Activated naive CD4-positive, alpha-beta T cell treated with anti-CD3 and anti-CD28 coated beads, Interleukin-2, amount 50 U/mL, for 24 hours (primary cell): ENCODE measurements around the gene SLC25A42.
"Not testable (repeated sequence)": the region's sequence is repeated elsewhere in the genome, so short reads cannot be mapped to it uniquely, and the experiment has no call there.

Source experiments
- H3K27ac Mint-ChIP-seq: one replicate; pipeline ENCODE4 v1.8.0; 2021; ENCODE audit warnings: mild to moderate bottlenecking, mixed read lengths
- H3K27me3 Mint-ChIP-seq: one replicate; pipeline ENCODE4 v1.8.0; 2021; ENCODE audit warnings: mixed read lengths
- H3K36me3 Mint-ChIP-seq: one replicate; pipeline ENCODE4 v1.8.0; 2021; ENCODE audit warnings: mixed read lengths
- H3K4me1 Mint-ChIP-seq: one replicate; pipeline ENCODE4 v1.8.0; 2021; ENCODE audit warnings: mixed read lengths
- H3K4me3 Mint-ChIP-seq: one replicate; pipeline ENCODE4 v1.8.0; 2021; ENCODE audit warnings: mild to moderate bottlenecking, mixed read lengths
- H3K9me3 Mint-ChIP-seq: one replicate; pipeline ENCODE4 v1.8.0; 2021; ENCODE audit warnings: mixed read lengths

SLC25A42 gene

DNA sequence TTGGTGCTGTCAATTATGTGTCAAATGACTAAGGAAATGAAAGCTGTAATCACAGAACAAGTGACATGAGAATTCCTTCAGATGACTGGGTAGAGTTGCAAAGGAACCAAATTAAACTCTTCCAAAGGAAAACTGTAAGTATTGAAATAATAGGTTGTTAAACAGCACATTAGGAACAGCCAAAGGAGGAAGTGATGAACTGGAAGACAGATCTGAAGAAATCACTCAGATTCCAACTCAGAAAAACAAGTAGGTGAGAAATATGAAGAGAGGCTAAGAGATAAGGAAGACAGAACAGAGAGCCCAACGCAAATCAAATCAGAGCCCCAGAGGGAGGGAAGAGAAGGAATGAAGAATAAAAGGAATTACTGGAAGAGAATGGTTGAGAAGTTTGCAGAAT, 59.1 kb downstream of the SLC25A42 start:
- H3K9me3 Mint-ChIP-seq, result no peaks in the 10 kb centered on the region
- no peak overlapping the region for H3K4me3 Mint-ChIP-seq
- peaks cover 22% of the 10 kb centered on the region for H3K36me3 Mint-ChIP-seq
- H3K27me3 Mint-ChIP-seq, result no peaks in the 10 kb centered on the region
- H3K4me1 Mint-ChIP-seq, result no peaks in the 10 kb centered on the region
- H3K27ac Mint-ChIP-seq, result no peak overlapping the region

DNA sequence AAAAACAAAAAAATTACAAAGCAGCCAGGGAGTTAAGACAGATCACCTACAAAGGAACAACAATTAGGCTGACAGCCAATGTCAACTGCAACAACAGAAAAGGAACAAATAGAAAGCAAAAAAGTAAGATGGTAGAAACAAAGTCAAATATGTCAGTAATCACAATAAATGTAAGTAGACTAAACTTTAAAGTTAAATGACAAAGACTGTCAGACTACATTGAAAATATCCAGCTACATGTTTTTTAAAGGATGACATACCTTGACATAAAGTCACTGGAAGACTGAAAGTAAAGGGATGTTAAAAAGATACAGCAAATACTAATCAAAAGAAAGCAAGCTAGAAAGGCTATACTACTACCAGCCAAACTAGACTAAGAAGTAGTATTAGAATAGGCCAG, 59.6 kb downstream of the SLC25A42 start:
- Mint-ChIP-seq H3K36me3 (peaks cover 23% of the 10 kb centered on the region), H3K4me3 (no peak overlapping the region), H3K4me1 (no peaks in the 10 kb centered on the region), H3K27ac (no peak overlapping the region), H3K27me3 (no peaks in the 10 kb centered on the region), H3K9me3 (no peaks in the 10 kb centered on the region)

DNA sequence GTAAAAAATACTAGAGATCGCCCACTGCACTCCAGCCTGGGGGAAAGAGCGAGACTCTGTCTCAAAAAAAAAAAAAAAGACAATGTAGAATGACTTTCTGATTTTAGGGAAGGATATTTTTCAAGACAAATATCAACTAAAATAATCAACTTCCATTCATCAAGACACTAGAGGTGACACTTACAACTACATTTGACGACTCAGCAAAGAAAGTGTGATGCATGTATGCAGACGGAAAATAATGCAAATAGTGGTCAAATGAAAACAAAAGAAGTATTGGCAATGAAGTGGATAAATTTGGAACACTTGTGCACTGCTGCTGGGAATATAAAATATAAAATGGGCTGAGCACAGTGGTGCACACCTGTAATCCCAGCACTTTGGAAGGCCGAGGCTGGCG, 62.3 kb downstream of the SLC25A42 start:
- peaks cover 19% of the 10 kb centered on the region for H3K36me3 Mint-ChIP-seq
- no peak overlapping the region for H3K27ac Mint-ChIP-seq
- H3K27me3 Mint-ChIP-seq, result no peaks in the 10 kb centered on the region
- no peak overlapping the region for H3K4me3 Mint-ChIP-seq
- no peaks in the 10 kb centered on the region for H3K4me1 Mint-ChIP-seq
- H3K9me3 Mint-ChIP-seq, result no peaks in the 10 kb centered on the region

DNA sequence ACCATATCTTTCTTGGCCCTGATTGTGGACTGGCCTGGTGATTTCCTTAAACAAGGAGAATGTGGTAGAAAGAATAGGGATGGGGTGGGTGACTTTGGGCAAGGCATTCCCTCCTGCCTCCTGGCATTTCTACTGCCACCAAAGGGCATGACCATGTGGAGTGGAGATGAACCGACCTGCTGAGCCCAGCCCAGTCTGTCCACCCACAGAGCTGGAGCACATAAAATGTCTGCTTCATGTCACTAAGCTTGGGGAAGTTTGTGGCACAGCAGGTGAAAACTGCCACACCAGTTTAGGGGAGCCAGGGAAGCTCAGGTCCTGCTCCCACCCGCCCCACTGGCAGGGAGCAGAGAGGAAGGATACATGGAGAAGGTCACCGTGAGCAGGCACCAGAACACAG, 68.2 kb downstream of the SLC25A42 start:
- Mint-ChIP-seq H3K36me3 (peaks cover 12% of the 10 kb centered on the region), H3K9me3 (no peaks in the 10 kb centered on the region), H3K27me3 (no peaks in the 10 kb centered on the region), H3K4me1 (peaks cover 10% of the 10 kb centered on the region), H3K4me3 (no peak overlapping the region), H3K27ac (no peak overlapping the region)

DNA sequence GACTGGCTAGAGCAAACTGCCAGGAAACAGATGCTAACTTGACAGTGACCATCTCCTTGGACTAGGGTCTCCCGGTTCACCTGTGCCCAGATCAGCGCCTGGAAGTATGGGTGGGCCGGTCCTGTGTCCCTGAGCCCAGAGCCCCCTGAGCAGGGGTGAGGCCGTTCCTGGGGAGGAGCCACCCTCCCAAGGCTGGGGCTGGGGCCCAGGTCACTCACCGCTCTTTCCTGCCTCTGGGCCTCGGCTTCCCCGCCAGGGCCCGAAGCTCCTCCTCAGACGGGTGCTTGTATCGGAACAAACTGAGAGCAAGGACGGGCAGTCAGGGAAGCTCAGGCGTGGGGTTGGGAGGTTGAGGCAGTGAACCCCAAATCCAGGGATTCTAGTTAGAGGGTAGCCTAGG, 69.1 kb downstream of the SLC25A42 start:
- Mint-ChIP-seq H3K27me3 (no peaks in the 10 kb centered on the region), H3K9me3 (no peaks in the 10 kb centered on the region), H3K36me3 (peaks cover 11% of the 10 kb centered on the region), H3K4me1 (peaks cover 19% of the 10 kb centered on the region), H3K27ac (no peak overlapping the region), H3K4me3 (no peak overlapping the region)

DNA sequence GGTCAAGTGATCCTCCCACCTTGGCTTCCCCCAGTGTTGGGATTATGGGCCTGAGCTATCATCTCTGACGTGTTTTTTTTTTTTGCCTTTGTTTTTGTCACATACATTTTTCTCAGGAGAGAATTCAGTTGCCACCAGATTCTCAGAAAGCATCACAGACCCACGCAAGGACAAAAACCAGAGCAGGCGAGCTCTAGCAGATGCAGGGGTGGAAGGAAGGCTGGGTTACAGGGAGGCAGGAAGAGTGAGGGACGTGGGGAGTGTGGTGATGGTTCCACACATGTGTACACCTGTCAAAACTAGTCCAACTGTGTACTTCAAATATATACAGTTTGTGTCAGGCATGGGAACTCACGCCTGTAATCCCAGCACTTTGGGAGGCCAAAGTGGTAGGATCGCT, 70.2 kb downstream of the SLC25A42 start:
- Mint-ChIP-seq H3K4me1 (peaks cover 28% of the 10 kb centered on the region), H3K4me3 (no peak overlapping the region), H3K27me3 (no peaks in the 10 kb centered on the region), H3K27ac (no peak overlapping the region), H3K9me3 (no peaks in the 10 kb centered on the region), H3K36me3 (peaks cover 10% of the 10 kb centered on the region)

DNA sequence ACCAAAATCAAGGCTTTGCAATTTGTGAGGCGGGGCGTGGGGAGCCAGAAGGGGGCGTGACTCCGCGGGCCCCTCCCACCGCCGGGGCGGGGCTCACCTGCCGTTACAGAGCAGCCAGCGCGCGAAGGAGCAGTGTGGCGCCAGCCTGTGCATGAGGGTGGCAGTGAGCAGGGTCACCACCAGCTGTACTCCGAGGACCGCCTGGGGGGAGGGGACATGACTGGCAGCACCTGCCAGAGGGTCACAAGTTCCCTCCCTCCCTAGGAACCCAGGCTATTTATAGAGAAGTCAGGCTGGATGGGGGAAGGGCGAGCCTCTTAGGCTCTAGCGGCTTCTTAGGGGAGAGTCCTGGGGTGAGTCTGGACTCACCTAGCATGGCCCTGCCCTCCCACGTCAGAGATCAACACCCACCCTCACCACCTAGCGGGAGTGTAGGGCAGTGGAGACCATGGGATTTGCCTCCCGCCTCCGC, 70.9 kb downstream of the SLC25A42 start:
- Mint-ChIP-seq H3K4me3 (no peak overlapping the region), H3K27me3 (no peaks in the 10 kb centered on the region), H3K27ac (no peak overlapping the region)

DNA sequence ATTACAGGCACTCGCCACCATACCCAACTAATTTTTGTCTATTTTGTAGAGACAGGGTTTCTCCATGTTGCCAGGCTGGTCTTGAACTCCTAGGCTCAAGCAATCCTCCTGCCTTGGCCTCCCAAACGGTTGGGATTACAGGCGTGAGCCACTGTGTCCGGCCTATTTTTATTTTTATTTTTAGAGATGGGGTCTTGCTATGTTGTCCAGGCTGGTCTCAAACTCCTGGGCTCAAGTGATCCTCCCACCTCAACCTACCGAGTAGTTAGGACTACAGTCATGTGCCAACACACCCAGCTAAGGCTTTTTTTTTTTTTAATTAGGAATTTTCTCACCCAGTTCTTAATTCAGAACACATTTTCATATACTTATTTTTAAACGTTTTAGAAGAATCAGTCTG, 71.9 kb downstream of the SLC25A42 start:
- not testable (repeated sequence) for H3K27ac Mint-ChIP-seq, H3K4me3 Mint-ChIP-seq, H3K9me3 Mint-ChIP-seq, H3K27me3 Mint-ChIP-seq, H3K36me3 Mint-ChIP-seq
- H3K4me1 Mint-ChIP-seq, result peaks cover 32% of the 10 kb centered on the region

More for the DNA sequence above, 70.9 kb downstream of the SLC25A42 start:
- H3K36me3 Mint-ChIP-seq, result peaks cover 10% of the 10 kb centered on the region
- H3K4me1 Mint-ChIP-seq, result peaks cover 32% of the 10 kb centered on the region
- H3K9me3 Mint-ChIP-seq, result no peaks in the 10 kb centered on the region

DNA sequence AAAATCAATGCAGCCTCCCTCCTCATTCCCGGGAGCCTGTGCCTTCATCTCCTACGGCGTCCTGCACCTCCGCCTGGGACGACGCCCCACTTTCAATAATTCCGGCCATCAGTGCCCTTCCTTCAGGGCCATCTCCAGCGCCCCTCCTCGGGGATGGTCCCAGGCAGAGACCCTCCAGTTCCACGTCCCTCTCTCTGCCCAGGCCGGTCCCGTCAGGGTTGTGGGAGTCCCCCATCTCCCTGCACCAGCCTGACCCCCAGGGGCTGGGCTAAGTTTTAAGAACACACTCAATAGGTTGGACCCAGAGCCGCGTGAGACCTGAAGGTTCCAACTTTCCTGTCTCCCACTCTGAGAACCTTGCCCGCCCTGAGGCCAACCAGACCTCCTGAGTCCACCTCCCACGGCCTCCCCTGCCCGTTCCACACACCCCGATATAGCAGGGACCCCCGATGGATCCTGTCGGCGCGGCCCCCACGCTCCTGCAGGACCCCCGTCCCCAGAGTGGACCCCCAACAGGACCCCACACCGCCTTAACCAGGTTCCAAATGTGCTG, 73.8 kb downstream of the SLC25A42 start:
- H3K4me1 Mint-ChIP-seq, result peaks cover 32% of the 10 kb centered on the region
- H3K36me3 Mint-ChIP-seq, result peaks cover 2% of the 10 kb centered on the region
- H3K27me3 Mint-ChIP-seq, result no peaks in the 10 kb centered on the region
- H3K4me3 Mint-ChIP-seq, result peak overlapping the region; percentile 100
- no peaks in the 10 kb centered on the region for H3K9me3 Mint-ChIP-seq
- peak overlapping the region; percentile 98 for H3K27ac Mint-ChIP-seq

DNA sequence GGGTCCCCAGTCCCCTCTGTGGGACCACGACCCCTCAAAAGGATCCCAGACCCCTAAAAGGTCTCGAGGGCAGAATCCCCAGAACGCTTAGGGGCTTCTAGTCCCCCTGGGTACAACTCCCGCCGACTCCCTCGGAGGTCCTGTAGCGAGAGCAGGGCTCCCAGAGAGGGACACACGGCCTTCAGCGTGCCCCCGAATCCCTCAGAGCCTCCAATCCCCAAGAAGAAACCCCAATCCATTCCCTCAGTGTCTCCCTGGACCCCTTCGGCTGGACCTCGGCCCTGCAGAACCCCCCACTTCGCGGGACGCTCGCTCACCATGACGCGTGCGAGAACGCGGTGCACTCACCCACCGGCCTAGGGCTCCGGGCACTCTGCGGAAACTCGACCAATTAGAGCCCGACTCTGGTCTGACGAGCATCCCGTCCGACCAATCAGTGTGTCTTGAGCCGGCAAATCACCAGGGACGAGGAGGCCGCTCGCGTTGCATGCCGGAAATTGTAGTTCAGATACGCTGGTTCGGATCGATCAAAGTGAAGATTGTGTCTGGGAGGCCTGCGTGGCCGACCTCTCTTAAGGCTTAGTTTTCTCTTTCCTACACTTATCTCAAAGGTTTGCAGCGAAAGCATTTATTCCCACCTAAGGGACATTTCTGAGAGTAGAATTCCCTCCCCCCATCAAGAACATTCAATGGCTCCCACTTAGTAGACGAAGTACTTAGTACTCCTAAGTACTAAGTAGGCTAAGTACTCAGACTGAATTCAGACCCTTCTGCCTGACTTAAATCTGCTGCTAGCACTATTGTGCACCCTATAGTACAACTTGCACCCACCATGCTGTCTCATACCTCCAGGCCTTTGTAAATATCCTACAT, 74.6 kb downstream of the SLC25A42 start, which contains the start of gene TMEM161A:
Gene TMEM161A (minus strand): TSS at position 370 of the 873 bp plus-strand sequence. CDS start 50 bp downstream, at position 320.
- Mint-ChIP-seq H3K36me3 (peaks cover 2% of the 10 kb centered on the region), H3K4me1 (peaks cover 32% of the 10 kb centered on the region), H3K9me3 (no peaks in the 10 kb centered on the region), H3K4me3 (peak within 1 kb of the TSS; percentile 100), H3K27me3 (no peaks in the 10 kb centered on the region), H3K27ac (peak within 1 kb of the TSS; percentile 98)

DNA sequence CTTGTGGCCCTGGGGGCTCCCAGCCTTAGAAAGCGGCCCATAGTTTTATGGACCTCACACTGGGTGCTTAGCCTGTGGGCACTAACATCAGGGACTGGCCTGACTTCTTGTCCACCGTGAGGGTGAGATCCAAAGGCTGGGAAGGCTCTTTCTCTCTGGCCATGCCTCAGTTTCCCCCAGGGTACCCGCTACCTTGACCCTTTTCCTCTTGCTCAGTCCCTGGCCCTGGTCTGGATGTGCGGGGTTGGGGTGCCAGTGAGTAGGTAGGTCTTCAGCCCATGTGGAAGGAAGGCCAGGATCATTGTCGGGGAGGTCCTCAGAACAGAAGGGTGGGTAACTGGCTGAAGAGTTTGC, 76.1 kb downstream of the SLC25A42 start:
- H3K27ac Mint-ChIP-seq, result peak overlapping the region; percentile 70
- no peaks in the 10 kb centered on the region for H3K36me3 Mint-ChIP-seq
- H3K9me3 Mint-ChIP-seq, result no peaks in the 10 kb centered on the region
- H3K27me3 Mint-ChIP-seq, result no peaks in the 10 kb centered on the region
- H3K4me1 Mint-ChIP-seq, result peaks cover 29% of the 10 kb centered on the region
- H3K4me3 Mint-ChIP-seq, result no peak overlapping the region

DNA sequence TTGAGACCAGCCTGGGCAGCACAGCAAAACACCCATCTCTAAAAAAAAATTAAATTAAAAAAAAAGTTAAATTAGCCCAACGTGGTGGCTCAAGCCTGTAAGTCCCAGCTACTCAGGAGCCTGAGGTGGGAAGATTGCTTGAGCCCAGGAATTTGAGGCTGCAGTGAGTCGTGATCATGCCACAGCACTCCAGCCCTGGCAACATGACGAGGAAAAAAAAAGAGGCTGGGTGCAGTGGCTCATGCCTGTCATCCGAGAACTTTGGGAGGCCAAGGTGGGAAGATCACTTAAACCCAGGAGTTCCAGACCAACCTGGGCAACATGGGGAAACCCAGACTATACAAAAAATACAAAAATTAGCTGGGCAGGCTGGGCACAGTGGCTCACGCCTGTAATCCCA, 76.7 kb downstream of the SLC25A42 start:
- peaks cover 24% of the 10 kb centered on the region for H3K4me1 Mint-ChIP-seq
- no peak overlapping the region for H3K4me3 Mint-ChIP-seq
- H3K27ac Mint-ChIP-seq, result no peak overlapping the region
- H3K27me3 Mint-ChIP-seq, result no peaks in the 10 kb centered on the region
- no peaks in the 10 kb centered on the region for H3K9me3 Mint-ChIP-seq
- no peaks in the 10 kb centered on the region for H3K36me3 Mint-ChIP-seq

DNA sequence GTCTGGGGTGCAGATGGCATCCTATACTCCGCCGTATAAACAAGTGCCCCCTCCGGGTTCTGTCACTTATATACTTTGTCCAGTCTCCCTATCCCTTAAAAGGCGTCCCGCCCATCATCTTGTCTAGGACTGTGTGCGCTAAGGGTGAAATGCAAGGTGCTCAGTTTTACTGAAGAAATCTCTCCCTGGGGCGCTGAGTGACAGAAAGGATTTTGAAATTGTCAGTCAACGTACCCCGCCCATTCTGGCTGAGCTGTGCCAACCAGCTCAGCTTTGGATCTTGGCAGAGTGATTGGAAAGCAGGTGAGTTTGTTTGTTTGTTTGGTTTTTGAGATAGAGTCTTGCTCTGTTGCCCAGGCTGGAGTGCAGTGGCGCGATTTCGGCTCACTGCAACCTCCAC, 78.6 kb downstream of the SLC25A42 start:
- H3K4me1 Mint-ChIP-seq, result peaks cover 18% of the 10 kb centered on the region
- no peaks in the 10 kb centered on the region for H3K36me3 Mint-ChIP-seq
- no peak overlapping the region for H3K4me3 Mint-ChIP-seq

DNA sequence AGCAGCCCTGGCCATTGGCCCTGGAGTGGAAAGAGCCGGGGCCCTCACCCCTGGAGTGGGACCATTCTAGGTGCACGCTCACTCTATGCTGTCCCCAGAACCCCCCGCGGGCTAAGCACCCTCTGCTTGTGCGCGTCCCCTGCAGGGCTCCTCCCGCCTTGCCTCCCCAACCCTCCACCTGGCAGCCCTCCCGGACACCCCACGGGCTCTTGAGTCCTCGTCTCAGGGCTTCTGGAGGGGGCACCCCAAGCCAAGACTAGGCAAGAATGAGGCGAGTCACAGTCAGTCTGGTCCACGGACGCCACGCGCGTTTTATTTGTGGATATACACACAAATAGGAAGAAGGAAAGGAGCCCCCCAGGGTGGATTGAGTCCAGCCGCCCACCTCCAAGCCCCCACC, 81.5 kb downstream of the SLC25A42 start:
- H3K27ac Mint-ChIP-seq, result no peak overlapping the region
- H3K4me1 Mint-ChIP-seq, result no peaks in the 10 kb centered on the region
- peaks cover 1% of the 10 kb centered on the region for H3K36me3 Mint-ChIP-seq
- H3K4me3 Mint-ChIP-seq, result no peak overlapping the region
- no peaks in the 10 kb centered on the region for H3K27me3 Mint-ChIP-seq
- H3K9me3 Mint-ChIP-seq, result no peaks in the 10 kb centered on the region

More for the DNA sequence above, 78.6 kb downstream of the SLC25A42 start:
- H3K9me3 Mint-ChIP-seq, result no peaks in the 10 kb centered on the region
- no peak overlapping the region for H3K27ac Mint-ChIP-seq
- H3K27me3 Mint-ChIP-seq, result no peaks in the 10 kb centered on the region

DNA sequence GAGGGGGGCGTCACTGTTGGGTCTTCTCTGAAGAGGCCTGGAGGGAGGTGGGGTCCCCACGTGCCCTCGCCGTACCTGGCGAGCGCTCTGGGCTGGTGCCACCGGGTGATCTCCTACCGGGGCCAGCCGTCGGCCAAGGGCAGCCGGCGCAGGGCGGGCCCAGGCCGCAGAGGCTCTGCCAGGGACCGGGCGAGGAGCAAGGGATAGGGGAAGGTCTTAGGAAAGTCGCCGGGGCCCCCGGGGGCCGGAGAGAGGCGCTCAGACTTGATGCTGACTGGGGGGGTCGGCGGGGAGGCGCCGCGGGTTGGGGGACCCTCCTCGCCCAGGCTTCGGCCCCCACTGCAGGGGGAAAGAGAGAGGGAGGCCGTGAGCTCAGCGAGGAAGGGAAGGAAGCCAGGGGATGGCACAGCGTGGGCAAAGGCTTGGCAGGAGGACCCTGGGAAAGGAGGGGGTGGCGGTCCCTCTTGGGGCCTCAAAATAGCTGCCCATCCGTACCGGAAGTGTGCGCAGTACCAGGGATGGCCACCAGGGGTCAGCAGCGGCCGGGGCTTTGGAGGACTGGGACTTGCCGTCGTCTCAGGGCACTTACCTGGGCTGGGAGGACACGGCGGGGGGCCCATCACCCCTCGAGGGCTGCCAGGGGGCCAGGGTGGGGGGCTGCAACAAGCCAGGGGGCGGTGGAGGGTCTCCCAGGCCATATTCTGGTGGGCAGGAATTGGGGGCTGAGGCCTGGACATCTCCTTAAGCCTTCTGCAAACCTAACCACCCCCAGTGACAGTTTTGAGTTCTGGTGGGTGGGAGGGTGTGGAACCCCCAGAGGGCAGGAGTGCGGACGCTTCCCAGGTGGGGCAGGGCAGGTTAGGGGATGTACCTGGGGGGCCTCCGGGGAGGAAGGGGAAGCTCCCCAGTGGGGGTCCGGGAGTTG, 82.2 kb downstream of the SLC25A42 start:
- no peak overlapping the region for H3K27ac Mint-ChIP-seq
- H3K4me1 Mint-ChIP-seq, result no peaks in the 10 kb centered on the region
- H3K27me3 Mint-ChIP-seq, result no peaks in the 10 kb centered on the region
- H3K36me3 Mint-ChIP-seq, result peaks cover 1% of the 10 kb centered on the region
- no peaks in the 10 kb centered on the region for H3K9me3 Mint-ChIP-seq
- H3K4me3 Mint-ChIP-seq, result no peak overlapping the region
